HFFc6 (cell line): Measurements from ENCODE around the gene ARTN. TPM values are rescaled to one million over a fixed set of nuclear protein-coding genes. Genes with fewer than 3 reads are reported as not detected.

ENCODE experiments used
- DNase-seq: peaks from one replicate; pipeline ENCODE4 v3.0.0-alpha.2; 2018
- H3K27ac Mint-ChIP-seq: 2 replicates; pipeline ENCODE4 v1.8.0; 2020; ENCODE audit warnings: mild to moderate bottlenecking, mixed read lengths
- H3K27me3 Mint-ChIP-seq: 2 replicates; pipeline ENCODE4 v1.8.0; 2021; ENCODE audit warnings: mild to moderate bottlenecking, moderate library complexity, mixed read lengths; ENCODE audit not compliant: insufficient read depth
- H3K36me3 Mint-ChIP-seq: 2 replicates; pipeline ENCODE4 v1.8.0; 2021; ENCODE audit warnings: low read depth, mixed read lengths
- H3K4me1 Mint-ChIP-seq: 2 replicates; pipeline ENCODE4 v1.8.0; 2020; ENCODE audit warnings: low read depth, mixed read lengths
- H3K4me3 Mint-ChIP-seq: 2 replicates; pipeline ENCODE4 v1.8.0; 2020; ENCODE audit warnings: mild to moderate bottlenecking, moderate library complexity, mixed read lengths
- H3K9me3 Mint-ChIP-seq: 2 replicates; pipeline ENCODE4 v1.8.0; 2020; ENCODE audit warnings: mild to moderate bottlenecking, mixed read lengths
- CTCF ChIP-seq: fragments of 200-600 bp; sonication (generic); IDR thresholded peaks from 2 replicates; pipeline ENCODE4 v1.5.0; 2021; ENCODE audit warnings: antibody characterized with exemption, mild to moderate bottlenecking
- total RNA-seq, 6 experiments: library from RNA; stranded (reverse); fragmentation: NEBNext Ultra II Directional; extraction: Animal tissue kit (Norgen Biotek cat#: 25700); gene quantifications; 2 replicates in 1 of 6; 3 replicates in 5 of 6; pipeline ENCODE4 v1.2.3, GENCODE V29; 2021

Gene ARTN
- total RNA-seq, 6 experiments from 2014 or later, result 0.14 to 0.61 (median 0.37) TPM

- H3K4me1 Mint-ChIP-seq, result peaks cover 57% of the 10 kb centered on the region
These were observed 47.5 kb downstream of the ARTN start for GRCh38 chr1:43981135-43981491.

GRCh38 chr1:43981636-43982035, 48.0 kb downstream of the ARTN start:
- Mint-ChIP-seq H3K4me3 (no peak overlapping the region), H3K9me3 (no peaks in the 10 kb centered on the region), H3K36me3 (peaks cover 48% of the 10 kb centered on the region), H3K27ac (no peak overlapping the region), H3K27me3 (peaks cover 6% of the 10 kb centered on the region), H3K4me1 (peaks cover 57% of the 10 kb centered on the region)
- TF ChIP-seq CTCF, result no peak
- no peak for DNase-seq

More at GRCh38 chr1:43981135-43981491, 47.5 kb downstream of the ARTN start:
- DNase-seq, result no peak
- H3K36me3 Mint-ChIP-seq, result peaks cover 53% of the 10 kb centered on the region
- H3K27ac Mint-ChIP-seq, result no peak overlapping the region
- H3K4me3 Mint-ChIP-seq, result no peak overlapping the region; the same call in 1 of the 2 replicates
- no peaks in the 10 kb centered on the region for H3K9me3 Mint-ChIP-seq
- H3K27me3 Mint-ChIP-seq, result peaks cover 6% of the 10 kb centered on the region
- TF ChIP-seq CTCF, result no peak

GRCh38 chr1:43982241-43982640, 48.6 kb downstream of the ARTN start:
- H3K9me3 Mint-ChIP-seq, result no peaks in the 10 kb centered on the region
- no peak overlapping the region for H3K4me3 Mint-ChIP-seq
- peaks cover 42% of the 10 kb centered on the region for H3K36me3 Mint-ChIP-seq
- no peak for DNase-seq
- peaks cover 6% of the 10 kb centered on the region for H3K27me3 Mint-ChIP-seq
- TF ChIP-seq CTCF, result no peak
- H3K4me1 Mint-ChIP-seq, result peaks cover 57% of the 10 kb centered on the region
- H3K27ac Mint-ChIP-seq, result no peak overlapping the region

- no peak for DNase-seq
- peaks cover 6% of the 10 kb centered on the region for H3K27me3 Mint-ChIP-seq
- no peak overlapping the region for H3K27ac Mint-ChIP-seq
- no peaks in the 10 kb centered on the region for H3K9me3 Mint-ChIP-seq
- no peak for TF ChIP-seq CTCF
- peaks cover 55% of the 10 kb centered on the region for H3K4me1 Mint-ChIP-seq
- H3K36me3 Mint-ChIP-seq, result peaks cover 36% of the 10 kb centered on the region
- no peak overlapping the region for H3K4me3 Mint-ChIP-seq
These were observed 49.2 kb downstream of the ARTN start for GRCh38 chr1:43982808-43983207.

GRCh38 chr1:43983253-43983899, 49.8 kb downstream of the ARTN start:
- Mint-ChIP-seq H3K4me1 (peaks cover 49% of the 10 kb centered on the region), H3K36me3 (peaks cover 30% of the 10 kb centered on the region), H3K9me3 (no peaks in the 10 kb centered on the region), H3K27me3 (peaks cover 6% of the 10 kb centered on the region), H3K27ac (no peak overlapping the region), H3K4me3 (no peak overlapping the region)
- DNase-seq, result no peak
- TF ChIP-seq CTCF, result no peak
